HCT116 (cell line): ENCODE results near the gene RFESD.
"Not testable (repeated sequence)": the region's sequence is repeated elsewhere in the genome, so short reads cannot be mapped to it uniquely, and the experiment has no call there.

ENCODE experiments used
- ELF1 ChIP-seq: IDR thresholded peaks from 2 replicates; pipeline ENCODE4 v1.6.1; 2012; ENCODE audit warnings: low read depth, borderline replicate concordance
- EZH2 ChIP-seq: fragments of 200-600 bp; sonication (generic); IDR thresholded peaks from 2 replicates; pipeline ENCODE4 v1.6.1; 2017; ENCODE audit warnings: antibody characterized with exemption, mixed run types
- EZH2phosphoT487 ChIP-seq: fragments of 200-600 bp; IDR thresholded peaks from 2 replicates; pipeline ENCODE4 v1.6.1; 2018; ENCODE audit warnings: antibody characterized with exemption, borderline replicate concordance
- FOSL1 ChIP-seq: IDR thresholded peaks from 2 replicates; pipeline ENCODE4 v1.6.1; 2012; ENCODE audit warnings: low read depth
- POLR2A ChIP-seq: IDR thresholded peaks from 2 replicates; pipeline ENCODE4 v1.7.0; 2011; ENCODE audit warnings: borderline replicate concordance; ENCODE audit not compliant: insufficient read depth, insufficient read length; ENCODE audit errors: extremely low read depth
- POLR2AphosphoS5 ChIP-seq: IDR thresholded peaks from 2 replicates; pipeline ENCODE4 v1.6.1; 2011; ENCODE audit warnings: mild to moderate bottlenecking, low read depth, low read length, moderate library complexity
- SIN3A ChIP-seq: IDR thresholded peaks from 2 replicates; pipeline ENCODE4 v1.6.1; 2012; ENCODE audit warnings: low read depth
- YY1 ChIP-seq: IDR thresholded peaks from 2 replicates; pipeline ENCODE4 v1.6.1; 2011; ENCODE audit warnings: low read length, low read depth, moderate library complexity, mild to moderate bottlenecking; ENCODE audit not compliant: insufficient replicate concordance; ENCODE audit errors: extremely low read depth
- ZFX ChIP-seq: fragments of 450-650 bp; IDR thresholded peaks from 2 replicates; pipeline ENCODE4 v1.6.1; 2017
- ZNF274 ChIP-seq: fragments of 200-500 bp; sonication (Bioruptor generic); IDR thresholded peaks from 2 replicates; pipeline ENCODE4 v1.6.1; 2014; ENCODE audit warnings: mild to moderate bottlenecking, low read depth, low read length, inconsistent platforms
- TF ChIP-seq, protein P1 (sequence below), 3 experiments: fragments of 200-600 bp in 1 of 3; sonication (generic) in 1 of 3; IDR thresholded peaks in 2 of 3; conservative IDR thresholded peaks in 1 of 3; 2 replicates each; pipeline ENCODE4 v1.5.1; 2012 to 2017; ENCODE audit warnings: low read depth in 2 of 3, low read length in 2 of 3, antibody characterized with exemption in 1 of 3, borderline replicate concordance in 1 of 3, control low read depth in 1 of 3, mild to moderate bottlenecking in 1 of 3, mixed read lengths in 1 of 3, mixed run types in 1 of 3, moderate library complexity in 1 of 3; ENCODE audit not compliant: insufficient read depth in 1 of 3
- TF ChIP-seq, protein P2 (sequence below): IDR thresholded peaks from 2 replicates; pipeline ENCODE4 v1.6.1; 2012; ENCODE audit warnings: low read depth
- TF ChIP-seq, protein P3 (sequence below): IDR thresholded peaks from 2 replicates; pipeline ENCODE4 v1.6.1; 2012

DNA sequence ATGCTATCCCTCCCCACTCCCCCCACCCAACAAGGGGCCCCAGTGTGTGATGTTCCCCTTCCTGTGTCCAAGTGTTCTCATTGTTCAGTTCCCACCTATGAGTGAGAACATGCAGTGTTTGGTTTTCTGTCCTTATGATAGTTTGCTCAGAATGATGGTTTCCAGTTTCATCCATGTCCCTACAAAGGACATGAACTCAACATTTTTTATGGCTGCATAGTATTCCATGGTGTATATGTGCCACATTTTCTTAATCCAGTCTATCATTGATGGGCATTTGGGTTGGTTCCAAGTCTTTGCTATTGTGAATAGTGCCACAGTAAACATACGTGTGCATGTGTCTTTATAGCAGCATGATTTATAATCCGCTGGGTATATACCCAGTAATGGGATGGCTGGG lies 13.6 kb upstream of the RFESD start:
- not testable (repeated sequence) for TF ChIP-seq POLR2A, EZH2, YY1, FOSL1, EZH2phosphoT487, POLR2AphosphoS5, ZNF274, SIN3A, ELF1, ZFX
- TF ChIP-seq, protein P1, sequence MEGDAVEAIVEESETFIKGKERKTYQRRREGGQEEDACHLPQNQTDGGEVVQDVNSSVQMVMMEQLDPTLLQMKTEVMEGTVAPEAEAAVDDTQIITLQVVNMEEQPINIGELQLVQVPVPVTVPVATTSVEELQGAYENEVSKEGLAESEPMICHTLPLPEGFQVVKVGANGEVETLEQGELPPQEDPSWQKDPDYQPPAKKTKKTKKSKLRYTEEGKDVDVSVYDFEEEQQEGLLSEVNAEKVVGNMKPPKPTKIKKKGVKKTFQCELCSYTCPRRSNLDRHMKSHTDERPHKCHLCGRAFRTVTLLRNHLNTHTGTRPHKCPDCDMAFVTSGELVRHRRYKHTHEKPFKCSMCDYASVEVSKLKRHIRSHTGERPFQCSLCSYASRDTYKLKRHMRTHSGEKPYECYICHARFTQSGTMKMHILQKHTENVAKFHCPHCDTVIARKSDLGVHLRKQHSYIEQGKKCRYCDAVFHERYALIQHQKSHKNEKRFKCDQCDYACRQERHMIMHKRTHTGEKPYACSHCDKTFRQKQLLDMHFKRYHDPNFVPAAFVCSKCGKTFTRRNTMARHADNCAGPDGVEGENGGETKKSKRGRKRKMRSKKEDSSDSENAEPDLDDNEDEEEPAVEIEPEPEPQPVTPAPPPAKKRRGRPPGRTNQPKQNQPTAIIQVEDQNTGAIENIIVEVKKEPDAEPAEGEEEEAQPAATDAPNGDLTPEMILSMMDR (IDR thresholded peaks at IDR 0.05 in 2 of 3, conservative IDR thresholded peaks at IDR 0.05 in 1 of 3; ENCODE audit: borderline replicate concordance in 1 of 3, insufficient read depth in 1 of 3, low read depth in 2 of 3, low read length in 2 of 3) = not testable (repeated sequence)
- TF ChIP-seq, protein P2, sequence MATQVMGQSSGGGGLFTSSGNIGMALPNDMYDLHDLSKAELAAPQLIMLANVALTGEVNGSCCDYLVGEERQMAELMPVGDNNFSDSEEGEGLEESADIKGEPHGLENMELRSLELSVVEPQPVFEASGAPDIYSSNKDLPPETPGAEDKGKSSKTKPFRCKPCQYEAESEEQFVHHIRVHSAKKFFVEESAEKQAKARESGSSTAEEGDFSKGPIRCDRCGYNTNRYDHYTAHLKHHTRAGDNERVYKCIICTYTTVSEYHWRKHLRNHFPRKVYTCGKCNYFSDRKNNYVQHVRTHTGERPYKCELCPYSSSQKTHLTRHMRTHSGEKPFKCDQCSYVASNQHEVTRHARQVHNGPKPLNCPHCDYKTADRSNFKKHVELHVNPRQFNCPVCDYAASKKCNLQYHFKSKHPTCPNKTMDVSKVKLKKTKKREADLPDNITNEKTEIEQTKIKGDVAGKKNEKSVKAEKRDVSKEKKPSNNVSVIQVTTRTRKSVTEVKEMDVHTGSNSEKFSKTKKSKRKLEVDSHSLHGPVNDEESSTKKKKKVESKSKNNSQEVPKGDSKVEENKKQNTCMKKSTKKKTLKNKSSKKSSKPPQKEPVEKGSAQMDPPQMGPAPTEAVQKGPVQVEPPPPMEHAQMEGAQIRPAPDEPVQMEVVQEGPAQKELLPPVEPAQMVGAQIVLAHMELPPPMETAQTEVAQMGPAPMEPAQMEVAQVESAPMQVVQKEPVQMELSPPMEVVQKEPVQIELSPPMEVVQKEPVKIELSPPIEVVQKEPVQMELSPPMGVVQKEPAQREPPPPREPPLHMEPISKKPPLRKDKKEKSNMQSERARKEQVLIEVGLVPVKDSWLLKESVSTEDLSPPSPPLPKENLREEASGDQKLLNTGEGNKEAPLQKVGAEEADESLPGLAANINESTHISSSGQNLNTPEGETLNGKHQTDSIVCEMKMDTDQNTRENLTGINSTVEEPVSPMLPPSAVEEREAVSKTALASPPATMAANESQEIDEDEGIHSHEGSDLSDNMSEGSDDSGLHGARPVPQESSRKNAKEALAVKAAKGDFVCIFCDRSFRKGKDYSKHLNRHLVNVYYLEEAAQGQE = not testable (repeated sequence)
- TF ChIP-seq, protein P3, sequence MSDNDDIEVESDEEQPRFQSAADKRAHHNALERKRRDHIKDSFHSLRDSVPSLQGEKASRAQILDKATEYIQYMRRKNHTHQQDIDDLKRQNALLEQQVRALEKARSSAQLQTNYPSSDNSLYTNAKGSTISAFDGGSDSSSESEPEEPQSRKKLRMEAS = not testable (repeated sequence)
